BLaER1 treated with 17β-estradiol and CSF1 and Interleukin-3, amounts not matched to agents 10 nM and 100 nM (cell line): ENCODE results near the gene AGPAT3.

ENCODE experiments used
- H3K27ac ChIP-seq, 11 experiments: shearing (Covaris generic); formaldehyde crosslinking; 2 replicates each; pipeline ENCODE4 v1.8.1; 2022
- H3K27me3 ChIP-seq, 11 experiments: shearing (Covaris generic); formaldehyde crosslinking; 2 replicates each; pipeline ENCODE4 v1.8.1; 2022
- H3K36me3 ChIP-seq, 11 experiments: shearing (Covaris generic); formaldehyde crosslinking; 2 replicates each; pipeline ENCODE4 v1.8.1; 2022
- H3K4me1 ChIP-seq, 10 experiments: shearing (Covaris generic); formaldehyde crosslinking; 2 replicates each; pipeline ENCODE4 v1.8.1; 2022
- H3K4me2 ChIP-seq, 11 experiments: shearing (Covaris generic); formaldehyde crosslinking; 2 replicates each; pipeline ENCODE4 v1.8.1; 2022
- H3K4me3 ChIP-seq, 10 experiments: shearing (Covaris generic); formaldehyde crosslinking; 2 replicates each; pipeline ENCODE4 v1.8.1; 2022
- H3K9ac ChIP-seq, 11 experiments: shearing (Covaris generic); formaldehyde crosslinking; 2 replicates each; pipeline ENCODE4 v1.8.1; 2022
- H3K9me3 ChIP-seq, 11 experiments: shearing (Covaris generic); formaldehyde crosslinking; replicated peaks in 1 of 11; 2 replicates each; pipeline ENCODE4 v1.8.1; 2022
- H4K20me1 ChIP-seq, 11 experiments: shearing (Covaris generic); formaldehyde crosslinking; 2 replicates each; pipeline ENCODE4 v1.8.1; 2022
- Cebpa-rat ChIP-seq, 11 experiments: shearing (Covaris generic); IDR thresholded peaks; 2 replicates each; pipeline ENCODE4 v1.8.1; 2022

The AGPAT3 gene

DNA sequence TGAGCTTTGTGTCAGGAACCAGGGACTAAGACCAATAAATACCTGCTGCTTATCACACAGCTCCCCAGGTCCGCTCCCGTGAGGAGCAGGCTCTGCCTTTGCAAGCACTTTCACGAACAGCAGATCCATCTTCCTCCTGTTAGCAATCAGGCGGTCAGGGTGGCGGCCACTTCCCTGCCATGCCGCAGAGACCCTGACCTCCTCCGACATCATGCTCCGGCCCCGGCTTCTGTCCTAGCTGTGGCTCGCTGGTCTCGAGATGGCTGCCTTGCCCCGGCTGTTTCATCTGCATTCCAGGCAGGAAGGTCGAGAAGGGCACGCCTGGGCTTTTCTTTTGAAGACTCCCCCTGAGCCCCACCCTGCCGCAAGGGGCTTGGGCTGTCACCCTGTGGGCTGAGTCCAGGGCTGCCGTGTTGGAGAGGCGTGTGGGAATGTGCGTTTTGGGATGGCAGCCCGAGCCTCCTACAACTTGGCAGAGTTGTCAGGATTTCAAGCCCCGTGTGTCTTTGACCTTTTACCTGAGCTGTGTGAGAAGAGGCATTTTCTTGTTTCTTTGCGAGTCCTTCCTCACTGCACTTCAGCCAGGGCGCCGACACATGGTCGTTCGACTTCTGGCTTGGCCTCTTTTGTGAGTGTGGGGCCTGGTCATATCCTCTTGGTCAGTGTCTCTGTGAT, 59.5 kb downstream of the AGPAT3 start:
- H3K4me1 ChIP-seq, result peaks cover 41 to 55% (median 51%) of the 10 kb centered on the region in 10 experiments
- H3K9ac ChIP-seq, result 0 out of 22 replicates have a peak overlapping the region, but pooled peaks of 1 of the 11 experiments have one; percentile 7
- H3K4me3 ChIP-seq, result no peak overlapping the region
- peaks cover 88 to 100% (median 96%) of the 10 kb centered on the region in 11 experiments for H4K20me1 ChIP-seq
- H3K9me3 ChIP-seq, result no peaks in the 10 kb centered on the region
- peaks cover 0 to 43% (median 7%) of the 10 kb centered on the region in 11 experiments; a peak in 9 of 22 replicates for H3K36me3 ChIP-seq
- no peak for TF ChIP-seq Cebpa-rat (IDR thresholded peaks at IDR 0.05)
- H3K4me2 ChIP-seq, result no peak overlapping the region
- no peak overlapping the region for H3K27ac ChIP-seq
- peaks cover 0 to 18% (median 9%) of the 10 kb centered on the region in 11 experiments; a peak in 11 of 22 replicates for H3K27me3 ChIP-seq

DNA sequence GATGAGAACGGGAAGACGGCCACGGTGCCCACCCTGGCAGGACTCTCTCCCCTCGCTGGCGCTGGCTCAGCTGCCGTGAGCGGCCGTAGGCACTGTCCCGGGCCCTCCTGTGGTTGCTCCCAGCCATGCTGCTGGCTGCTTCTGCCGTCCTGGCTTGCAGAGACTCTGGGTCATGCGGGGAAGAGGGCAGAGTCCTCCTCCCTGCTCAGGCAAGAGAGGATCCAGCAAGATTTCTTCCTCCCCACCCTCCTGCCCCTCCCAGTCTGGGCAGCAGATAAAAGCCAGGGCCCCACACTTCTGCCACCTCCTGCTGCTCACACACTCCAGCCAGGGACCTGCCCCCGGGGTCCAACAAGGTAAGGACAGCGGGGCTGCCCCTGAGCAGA, 60.1 kb downstream of the AGPAT3 start:
- Histone ChIP-seq H3K9me3 (no peaks in the 10 kb centered on the region), H3K36me3 (peaks cover 0 to 43% (median 7%) of the 10 kb centered on the region in 11 experiments; a peak in 9 of 22 replicates), H3K4me2 (no peak overlapping the region), H3K4me1 (peaks cover 43 to 57% (median 52%) of the 10 kb centered on the region in 10 experiments), H3K27me3 (peaks cover 0 to 15% (median 9%) of the 10 kb centered on the region in 11 experiments; a peak in 11 of 22 replicates), H4K20me1 (peaks cover 88 to 100% (median 96%) of the 10 kb centered on the region in 11 experiments), H3K9ac (no peak overlapping the region), H3K27ac (no peak overlapping the region), H3K4me3 (no peak overlapping the region)
- no peak for TF ChIP-seq Cebpa-rat (IDR thresholded peaks at IDR 0.05)

DNA sequence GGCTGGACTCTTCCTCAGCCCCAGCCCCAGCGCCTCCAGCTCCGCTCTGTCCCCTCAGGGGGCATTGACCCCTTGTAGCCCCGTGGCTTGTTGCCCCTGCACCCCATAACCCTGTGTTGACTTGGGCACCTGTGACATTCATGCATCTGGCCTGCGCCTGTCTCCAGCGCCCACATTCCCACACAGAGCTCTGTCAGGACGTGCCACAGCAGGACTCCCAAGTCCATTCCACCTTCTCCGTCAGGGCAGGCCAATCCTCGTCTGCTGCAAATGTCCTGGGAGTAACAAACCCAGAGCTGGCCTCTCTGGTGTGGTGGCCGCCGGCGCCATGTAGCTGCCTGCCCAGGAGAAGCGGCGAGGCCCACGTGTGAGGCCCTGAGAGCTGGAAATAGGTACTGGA, 60.6 kb downstream of the AGPAT3 start:
- Histone ChIP-seq H3K27ac (no peak overlapping the region), H3K4me3 (no peak overlapping the region), H3K9me3 (no peaks in the 10 kb centered on the region), H3K36me3 (peaks cover 0 to 43% (median 7%) of the 10 kb centered on the region in 11 experiments; a peak in 9 of 22 replicates), H3K4me2 (no peak overlapping the region), H3K27me3 (peaks cover 0 to 12% (median 9%) of the 10 kb centered on the region in 11 experiments; a peak in 11 of 22 replicates), H3K4me1 (peaks cover 41 to 57% (median 52%) of the 10 kb centered on the region in 10 experiments), H4K20me1 (peaks cover 88 to 99% (median 94%) of the 10 kb centered on the region in 11 experiments), H3K9ac (no peak overlapping the region)
- no peak for TF ChIP-seq Cebpa-rat (IDR thresholded peaks at IDR 0.05)

DNA sequence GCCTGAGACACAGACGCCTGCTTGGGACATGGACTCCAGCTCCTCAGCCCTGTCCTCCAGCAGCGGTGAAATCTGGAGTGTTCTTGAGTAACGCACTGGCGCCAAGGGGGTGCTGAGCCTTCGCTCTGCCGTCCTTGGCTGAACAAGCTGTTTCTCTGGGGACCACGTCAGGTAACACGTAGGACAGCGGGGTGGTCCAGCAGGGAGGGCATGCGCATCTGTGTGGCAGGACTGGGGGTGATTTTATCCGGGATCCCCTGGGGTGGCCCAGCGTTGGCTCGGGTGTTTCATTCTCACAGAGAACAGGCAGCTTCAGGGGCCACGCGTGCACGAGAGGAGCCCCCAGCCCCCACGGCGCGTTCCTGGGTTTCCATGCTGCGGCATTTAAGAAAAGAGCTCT, 61.2 kb downstream of the AGPAT3 start:
- no peak for TF ChIP-seq Cebpa-rat (IDR thresholded peaks at IDR 0.05)
- peaks cover 0 to 43% (median 7%) of the 10 kb centered on the region in 11 experiments; a peak in 9 of 22 replicates for H3K36me3 ChIP-seq
- peaks cover 88 to 99% (median 94%) of the 10 kb centered on the region in 11 experiments for H4K20me1 ChIP-seq
- H3K9ac ChIP-seq, result no peak overlapping the region
- no peaks in the 10 kb centered on the region for H3K9me3 ChIP-seq
- peaks cover 39 to 57% (median 50%) of the 10 kb centered on the region in 10 experiments for H3K4me1 ChIP-seq
- peaks cover 0 to 9% (median 4%) of the 10 kb centered on the region in 11 experiments; a peak in 10 of 22 replicates for H3K27me3 ChIP-seq
- no peak overlapping the region for H3K4me3 ChIP-seq
- H3K27ac ChIP-seq, result no peak overlapping the region
- no peak overlapping the region for H3K4me2 ChIP-seq

DNA sequence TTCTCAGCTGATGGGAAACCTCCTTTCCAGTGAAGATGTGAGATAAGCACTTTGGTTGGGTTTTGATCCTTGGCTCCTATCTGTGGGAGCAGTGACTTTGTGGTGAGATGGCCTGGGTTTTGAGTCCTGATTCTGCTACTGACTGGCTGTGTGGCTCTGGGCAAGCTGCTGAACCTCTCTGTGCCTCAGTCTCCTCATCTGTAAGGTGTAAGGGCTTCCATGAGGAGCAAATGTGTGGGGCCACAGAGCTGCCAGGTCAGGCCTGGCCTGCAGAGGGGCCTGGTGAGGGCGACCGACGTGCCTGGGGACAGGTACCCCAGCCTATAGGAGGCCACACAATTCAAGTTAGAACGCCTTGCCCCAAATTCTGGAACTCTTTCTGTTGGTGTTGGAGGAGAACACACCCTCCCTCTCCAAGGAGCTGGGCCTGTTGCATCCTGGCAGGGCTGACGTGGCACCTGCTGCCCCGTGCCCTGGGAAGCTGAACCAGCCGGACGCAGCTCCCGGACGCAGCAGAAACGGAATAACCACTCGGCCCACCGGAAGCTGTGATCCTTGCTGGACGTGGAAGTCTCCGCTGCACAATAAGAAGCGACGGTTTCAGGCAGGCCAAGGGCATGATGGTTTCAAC, 62.7 kb downstream of the AGPAT3 start:
- Histone ChIP-seq H3K27me3 (no peaks in the 10 kb centered on the region), H3K4me1 (peaks cover 23 to 42% (median 35%) of the 10 kb centered on the region in 10 experiments)

DNA sequence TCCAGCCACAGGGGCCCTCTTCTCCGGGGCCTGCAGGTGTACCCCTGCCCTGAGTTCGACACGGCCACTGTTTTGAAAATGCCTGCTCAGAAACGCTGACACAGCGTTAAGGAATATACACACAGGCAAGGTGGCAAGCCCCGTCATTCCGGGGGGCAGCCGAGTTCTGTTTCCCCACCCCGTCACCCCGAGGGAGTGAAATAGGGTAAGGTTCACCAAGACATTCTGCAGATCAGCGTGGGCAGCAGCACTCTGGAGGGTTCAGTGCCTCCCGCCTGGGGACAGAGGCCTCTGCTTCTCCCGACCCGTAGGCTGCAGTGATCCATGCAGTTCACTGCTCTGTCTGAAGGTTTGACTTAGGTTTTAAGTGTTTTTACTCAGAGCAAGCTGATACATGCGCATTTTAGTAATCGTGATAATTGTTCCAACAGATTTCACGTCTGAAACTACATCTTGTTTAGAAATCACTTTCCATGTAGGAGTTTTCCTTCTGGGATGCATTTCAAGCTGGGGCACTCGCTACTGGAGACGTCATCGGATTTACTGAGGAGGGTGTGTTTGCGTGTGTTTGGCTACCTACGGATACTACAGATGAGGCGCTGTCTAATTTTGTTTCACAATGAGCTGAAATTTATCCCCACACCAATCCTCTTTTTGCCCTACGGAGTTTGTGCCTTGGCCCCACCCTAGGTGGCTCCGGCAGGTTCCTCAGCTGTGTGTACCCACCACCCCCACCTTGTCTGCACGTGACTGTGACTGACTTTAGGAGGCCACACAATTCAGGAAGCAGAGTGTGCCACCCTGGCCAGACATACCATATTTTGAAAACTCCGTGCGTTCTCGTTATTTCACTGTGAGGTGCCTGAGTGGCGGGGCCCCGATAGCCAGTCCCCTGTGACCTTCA, 63.5 kb downstream of the AGPAT3 start:
- no peaks in the 10 kb centered on the region for H3K27me3 ChIP-seq
- H3K27ac ChIP-seq, result no peak overlapping the region
- peak overlapping the region in 4 of 11 experiments; percentile 63 to 85 (median 71); a peak in 4 of 22 replicates for H3K4me2 ChIP-seq
- 0 out of 22 replicates have a peak overlapping the region, but pooled peaks of 1 of the 11 experiments have one; percentile 30 for H3K9ac ChIP-seq
- H3K4me3 ChIP-seq, result no peak overlapping the region
- H3K9me3 ChIP-seq, result no peaks in the 10 kb centered on the region
- H3K4me1 ChIP-seq, result peaks cover 22 to 34% (median 28%) of the 10 kb centered on the region in 10 experiments
- peaks cover 0 to 48% (median 7%) of the 10 kb centered on the region in 11 experiments; a peak in 9 of 22 replicates for H3K36me3 ChIP-seq
- peaks cover 77 to 99% (median 94%) of the 10 kb centered on the region in 11 experiments for H4K20me1 ChIP-seq
- no peak for TF ChIP-seq Cebpa-rat (IDR thresholded peaks at IDR 0.05)

More for the DNA sequence above, 62.7 kb downstream of the AGPAT3 start:
- Histone ChIP-seq H3K4me3 (no peak overlapping the region), H3K27ac (no peak overlapping the region), H4K20me1 (peaks cover 77 to 99% (median 94%) of the 10 kb centered on the region in 11 experiments), H3K9me3 (no peaks in the 10 kb centered on the region), H3K4me2 (no peak overlapping the region), H3K9ac (no peak overlapping the region), H3K36me3 (peaks cover 0 to 44% (median 7%) of the 10 kb centered on the region in 11 experiments; a peak in 9 of 22 replicates)
- no peak for TF ChIP-seq Cebpa-rat (IDR thresholded peaks at IDR 0.05)

DNA sequence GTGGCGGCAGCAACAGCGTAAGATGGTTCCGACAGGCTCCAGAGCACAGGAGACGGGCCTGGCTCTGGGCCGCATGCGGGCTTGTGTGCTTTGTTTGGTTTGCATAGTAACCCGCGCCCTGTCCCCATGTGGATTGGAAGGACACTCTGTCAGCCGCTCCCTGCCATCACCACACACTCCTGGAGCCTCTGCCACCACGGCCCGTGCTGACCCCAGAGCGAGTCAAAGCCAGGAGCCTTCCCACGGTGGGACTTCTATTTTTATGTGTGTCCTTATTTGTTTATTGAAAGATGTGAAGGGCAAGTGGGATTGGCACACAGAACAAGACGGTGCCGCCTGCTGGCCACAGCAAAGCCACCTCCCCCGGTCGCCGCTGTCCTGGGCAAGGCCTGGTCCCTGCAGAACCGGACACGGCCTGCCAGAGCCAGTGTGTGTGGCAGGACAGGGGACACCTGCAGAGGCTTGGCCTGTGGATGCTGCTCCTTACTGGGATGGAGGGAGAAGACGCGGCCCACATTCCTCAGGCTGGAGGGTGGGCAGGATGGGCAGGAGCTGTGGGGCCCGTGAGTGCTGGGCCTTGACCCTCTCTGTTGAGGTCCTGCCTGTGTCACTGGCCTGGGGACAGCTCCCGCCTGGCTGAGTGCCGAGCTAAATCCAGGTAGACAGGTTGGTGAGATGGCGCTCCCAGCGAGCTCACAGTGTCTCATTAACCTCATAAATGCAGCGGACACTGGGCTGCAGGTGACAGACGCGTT, 64.4 kb downstream of the AGPAT3 start:
- TF ChIP-seq Cebpa-rat (IDR thresholded peaks at IDR 0.05), result no peak
- no peaks in the 10 kb centered on the region for H3K9me3 ChIP-seq
- H3K27ac ChIP-seq, result no peak overlapping the region
- H4K20me1 ChIP-seq, result peaks cover 79 to 99% (median 97%) of the 10 kb centered on the region in 11 experiments
- H3K4me2 ChIP-seq, result peak overlapping the region; percentile 63 to 85 (median 74)
- H3K4me3 ChIP-seq, result no peak overlapping the region
- no peaks in the 10 kb centered on the region for H3K27me3 ChIP-seq
- peaks cover 0 to 54% (median 7%) of the 10 kb centered on the region in 11 experiments; a peak in 10 of 22 replicates for H3K36me3 ChIP-seq
- peak overlapping the region in 2 of 11 experiments; percentile 15 to 30; a peak in 2 of 22 replicates for H3K9ac ChIP-seq
- H3K4me1 ChIP-seq, result peaks cover 19 to 28% (median 23%) of the 10 kb centered on the region in 10 experiments
